BJ (cell line): ENCODE data around the gene GABBR2. TPM values are rescaled to one million over a fixed set of nuclear protein-coding genes. Genes with fewer than 3 reads are reported as not detected.

ENCODE experiments used
- CTCF ChIA-PET: fragments of 350-600 bp; formaldehyde crosslinking; extraction: SDS; loops from one replicate; lab custom pipeline; 2021; ENCODE audit warnings: antibody characterized with exemption, inconsistent platforms; lab: Yijun Ruan, JAX
- POLR2A ChIA-PET: fragments of 300-600 bp; sonication (Branson Sonifier 250); formaldehyde crosslinking; extraction: SDS; loops from one replicate; lab custom pipeline; 2021; ENCODE audit warnings: antibody characterized with exemption; lab: Charles Lee
- DNase-seq: peaks from one replicate; pipeline ENCODE4 v3.0.0-alpha.2; 2011; ENCODE audit warnings: low read depth
- H3K27me3 ChIP-seq: 2 replicates; pipeline ENCODE4 v1.6.0; 2011; ENCODE audit warnings: low read length; ENCODE audit not compliant: control insufficient read depth, insufficient read depth
- H3K36me3 ChIP-seq: 2 replicates; pipeline ENCODE4 v1.5.1; 2011; ENCODE audit warnings: low read length; ENCODE audit not compliant: control insufficient read depth, insufficient read depth
- H3K4me3 ChIP-seq: 2 replicates; pipeline ENCODE4 v1.5.1; 2011; ENCODE audit warnings: low read depth, mild to moderate bottlenecking, control low read depth, low read length
- polyA plus RNA-seq: library from polyadenylated mRNA; depleted of rRNA; stranded (reverse); fragments of >200 nt; gene quantifications from 2 replicates; pipeline ENCODE4 v1.2.3, GENCODE V29; 2011
- TF ChIP-seq, protein P1 (sequence below): IDR thresholded peaks from 2 replicates; pipeline ENCODE4 v1.5.1; 2011; ENCODE audit warnings: low read depth, mild to moderate bottlenecking, control low read depth, inconsistent platforms, low read length, moderate library complexity; ENCODE audit not compliant: insufficient read depth

GABBR2 gene
- polyA plus RNA-seq, 1 experiment = 1.6 TPM

DNA sequence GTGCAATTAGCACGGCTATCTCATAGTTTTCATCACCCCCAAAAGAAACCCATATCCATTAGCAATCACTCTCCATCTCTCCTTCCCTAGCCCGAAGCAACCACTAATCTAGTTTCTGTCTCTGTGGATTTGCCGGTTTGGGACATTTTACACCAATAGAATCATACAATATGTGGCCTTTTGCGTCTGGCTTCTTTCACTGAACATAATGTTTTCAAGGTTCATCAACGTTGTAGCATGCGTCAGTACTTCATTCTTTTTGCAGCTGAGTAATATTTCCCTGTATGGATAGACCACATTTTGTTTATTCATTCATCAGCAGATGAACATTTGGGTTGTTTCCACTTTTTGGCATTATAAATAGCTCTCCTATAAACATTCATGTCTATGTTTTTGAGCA is 377.9 kb downstream of the GABBR2 start:
- CTCF ChIA-PET = interaction anchor here (0.6 kb wide), 1 partner anchor 98 kb away, joined by 3 read pairs; no protein-coding TSS in a partner anchor
- peak; percentile 42 for DNase-seq
- Histone ChIP-seq H3K4me3 (no peak overlapping the region), H3K36me3 (no peaks in the 10 kb centered on the region), H3K27me3 (no peaks in the 10 kb centered on the region)
- TF ChIP-seq, protein P1, sequence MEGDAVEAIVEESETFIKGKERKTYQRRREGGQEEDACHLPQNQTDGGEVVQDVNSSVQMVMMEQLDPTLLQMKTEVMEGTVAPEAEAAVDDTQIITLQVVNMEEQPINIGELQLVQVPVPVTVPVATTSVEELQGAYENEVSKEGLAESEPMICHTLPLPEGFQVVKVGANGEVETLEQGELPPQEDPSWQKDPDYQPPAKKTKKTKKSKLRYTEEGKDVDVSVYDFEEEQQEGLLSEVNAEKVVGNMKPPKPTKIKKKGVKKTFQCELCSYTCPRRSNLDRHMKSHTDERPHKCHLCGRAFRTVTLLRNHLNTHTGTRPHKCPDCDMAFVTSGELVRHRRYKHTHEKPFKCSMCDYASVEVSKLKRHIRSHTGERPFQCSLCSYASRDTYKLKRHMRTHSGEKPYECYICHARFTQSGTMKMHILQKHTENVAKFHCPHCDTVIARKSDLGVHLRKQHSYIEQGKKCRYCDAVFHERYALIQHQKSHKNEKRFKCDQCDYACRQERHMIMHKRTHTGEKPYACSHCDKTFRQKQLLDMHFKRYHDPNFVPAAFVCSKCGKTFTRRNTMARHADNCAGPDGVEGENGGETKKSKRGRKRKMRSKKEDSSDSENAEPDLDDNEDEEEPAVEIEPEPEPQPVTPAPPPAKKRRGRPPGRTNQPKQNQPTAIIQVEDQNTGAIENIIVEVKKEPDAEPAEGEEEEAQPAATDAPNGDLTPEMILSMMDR = no peak
- POLR2A ChIA-PET = interaction anchor here (0.5 kb wide), 1 partner anchor 271 kb away, joined by 3 read pairs; no protein-coding TSS in a partner anchor

DNA sequence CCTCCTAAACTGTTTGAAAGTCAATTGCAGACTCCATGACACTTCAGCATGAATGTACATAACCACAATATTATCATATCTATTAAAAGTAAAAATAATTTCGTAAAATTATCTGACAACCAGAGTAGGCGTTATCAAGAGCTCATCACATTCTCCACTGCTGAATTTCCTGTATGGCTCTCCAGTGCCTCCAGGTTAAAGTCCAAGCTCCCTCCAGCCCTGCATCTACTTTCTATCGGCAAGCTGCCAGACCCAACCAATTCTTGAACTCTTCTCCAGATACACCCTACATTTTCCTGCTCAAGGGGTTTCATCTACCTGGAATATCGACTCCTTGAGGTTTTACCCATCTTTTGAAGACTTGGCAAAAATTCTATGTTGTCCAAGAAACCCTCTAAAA is 378.8 kb downstream of the GABBR2 start:
- DNase-seq = no peak
- ChIA-PET POLR2A (no interaction called here), CTCF (interaction anchor here (1.5 kb wide), 1 partner anchor 14 kb away, joined by 5 read pairs; no protein-coding TSS in a partner anchor)
- Histone ChIP-seq H3K27me3 (no peaks in the 10 kb centered on the region), H3K36me3 (no peaks in the 10 kb centered on the region), H3K4me3 (no peak overlapping the region)
- TF ChIP-seq, protein P1 = no peak

DNA sequence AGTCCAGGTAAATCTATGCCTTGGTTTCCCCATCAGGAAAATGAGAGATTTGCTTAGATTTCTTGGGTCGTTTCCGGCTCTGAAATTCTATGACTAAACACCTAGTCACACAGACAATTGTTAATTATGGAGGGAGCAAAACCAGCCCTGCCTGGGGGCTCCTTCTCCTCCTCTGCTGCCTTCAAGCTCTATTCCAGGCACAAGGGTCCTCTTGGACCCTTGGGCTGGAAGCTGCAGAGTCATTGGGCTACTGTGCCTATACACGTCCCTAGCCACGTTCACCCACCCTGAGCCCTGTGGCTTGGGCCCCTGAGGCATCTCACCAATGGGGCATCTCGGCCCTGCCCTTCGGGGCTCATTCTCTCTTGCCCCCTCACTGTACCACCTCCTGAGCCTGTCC is 379.5 kb downstream of the GABBR2 start:
- no peak for DNase-seq
- CTCF ChIA-PET = interaction anchor here (1.5 kb wide), 1 partner anchor 13 kb away, joined by 5 read pairs; no protein-coding TSS in a partner anchor
- Histone ChIP-seq H3K27me3 (no peaks in the 10 kb centered on the region), H3K4me3 (no peak overlapping the region), H3K36me3 (no peaks in the 10 kb centered on the region)
- POLR2A ChIA-PET = no interaction called here
- TF ChIP-seq, protein P1 = no peak

DNA sequence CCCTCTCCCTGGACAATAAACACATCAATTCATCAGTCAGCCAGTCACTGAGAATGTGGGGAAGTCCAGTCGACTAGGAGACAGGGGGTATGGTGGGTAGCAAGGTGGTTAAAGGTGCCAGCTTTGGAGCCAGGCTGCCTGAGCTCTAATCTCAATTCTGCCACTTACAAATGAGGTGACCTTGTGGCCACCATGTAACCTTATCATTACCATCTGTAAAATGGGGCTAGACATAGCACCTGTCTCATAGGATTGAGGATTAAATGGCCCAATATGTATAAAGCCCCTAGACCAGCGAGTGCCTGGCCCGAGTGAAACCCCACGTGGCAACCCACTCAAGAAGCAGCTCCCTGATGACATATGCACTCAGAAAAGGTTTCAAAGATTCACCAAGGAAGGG is 380.0 kb downstream of the GABBR2 start:
- POLR2A ChIA-PET = no interaction called here
- CTCF ChIA-PET = interaction anchor here (1.5 kb wide), 1 partner anchor 13 kb away, joined by 5 read pairs; no protein-coding TSS in a partner anchor
- H3K36me3 ChIP-seq = no peaks in the 10 kb centered on the region
- no peak overlapping the region for H3K4me3 ChIP-seq
- no peaks in the 10 kb centered on the region for H3K27me3 ChIP-seq
- no peak for DNase-seq
- TF ChIP-seq, protein P1 = no peak

DNA sequence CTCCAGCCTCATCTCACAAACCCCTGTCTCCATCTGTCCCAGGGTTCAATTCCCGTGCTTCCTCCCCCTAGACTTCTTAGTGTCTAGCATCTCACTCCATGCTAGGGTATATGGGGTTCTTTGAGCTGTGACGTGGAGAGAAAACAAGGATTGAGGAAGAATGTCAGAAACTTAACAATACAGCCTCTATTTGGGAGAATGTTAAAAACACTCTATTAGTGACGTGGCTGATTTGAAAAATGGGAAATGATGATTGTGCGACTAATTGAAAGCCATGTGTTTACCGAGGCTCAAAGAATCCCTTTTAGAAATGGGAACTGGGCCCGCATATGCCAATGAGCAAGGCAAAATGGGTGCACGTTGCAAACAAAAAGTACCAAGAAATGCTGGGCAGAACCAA is 380.6 kb downstream of the GABBR2 start:
- no peak for DNase-seq
- no peak overlapping the region for H3K4me3 ChIP-seq
- ChIA-PET CTCF (interaction anchor here (1.5 kb wide), 1 partner anchor 12 kb away, joined by 5 read pairs; no protein-coding TSS in a partner anchor), POLR2A (no interaction called here)
- H3K27me3 ChIP-seq = no peaks in the 10 kb centered on the region
- TF ChIP-seq, protein P1 = no peak
- H3K36me3 ChIP-seq = no peaks in the 10 kb centered on the region
